Measurements from ENCODE around the gene SLC28A3.

The SLC28A3 gene

DNA sequence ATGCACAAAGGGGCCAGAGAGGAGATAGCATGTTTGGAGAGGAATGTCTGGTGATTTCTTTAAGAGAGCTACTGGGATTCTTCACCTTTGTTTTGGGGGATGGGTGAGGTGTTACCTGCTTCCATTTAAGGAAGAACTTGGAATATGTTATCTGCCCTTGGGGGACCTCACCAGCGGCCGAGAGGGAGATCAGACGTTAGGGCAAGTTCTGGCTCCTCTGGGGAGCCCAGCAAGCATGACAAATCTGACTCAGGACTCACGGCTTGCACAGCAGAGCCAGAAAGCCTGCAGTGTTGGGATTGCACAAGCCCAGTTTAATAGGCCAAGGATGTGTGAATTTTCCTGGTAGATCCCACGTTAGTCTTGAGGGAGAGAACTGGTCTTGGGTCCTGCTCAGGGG, 40.3 kb downstream of the SLC28A3 start:
- Histone ChIP-seq H3K27me3 (ENCODE audit: control insufficient read depth, insufficient read depth, low read length) (no peaks in the 10 kb centered on the region), H3K27ac (ENCODE audit: low read depth, low read length) (no peak overlapping the region), H3K9ac (ENCODE audit: low read length) (no peak overlapping the region), H3K9me3 (ENCODE audit: control insufficient read depth, insufficient read depth, low read depth, low read length) (no peaks in the 10 kb centered on the region), H3K4me1 (ENCODE audit: control insufficient read depth, insufficient read depth, low read length) (peaks cover 20% of the 10 kb centered on the region; the same call in 1 of the 2 replicates), H3K4me3 (ENCODE audit: low read depth, low read length) (no peak overlapping the region), H3K36me3 (ENCODE audit: control insufficient read depth, insufficient read depth, low read length) (no peaks in the 10 kb centered on the region)

DNA sequence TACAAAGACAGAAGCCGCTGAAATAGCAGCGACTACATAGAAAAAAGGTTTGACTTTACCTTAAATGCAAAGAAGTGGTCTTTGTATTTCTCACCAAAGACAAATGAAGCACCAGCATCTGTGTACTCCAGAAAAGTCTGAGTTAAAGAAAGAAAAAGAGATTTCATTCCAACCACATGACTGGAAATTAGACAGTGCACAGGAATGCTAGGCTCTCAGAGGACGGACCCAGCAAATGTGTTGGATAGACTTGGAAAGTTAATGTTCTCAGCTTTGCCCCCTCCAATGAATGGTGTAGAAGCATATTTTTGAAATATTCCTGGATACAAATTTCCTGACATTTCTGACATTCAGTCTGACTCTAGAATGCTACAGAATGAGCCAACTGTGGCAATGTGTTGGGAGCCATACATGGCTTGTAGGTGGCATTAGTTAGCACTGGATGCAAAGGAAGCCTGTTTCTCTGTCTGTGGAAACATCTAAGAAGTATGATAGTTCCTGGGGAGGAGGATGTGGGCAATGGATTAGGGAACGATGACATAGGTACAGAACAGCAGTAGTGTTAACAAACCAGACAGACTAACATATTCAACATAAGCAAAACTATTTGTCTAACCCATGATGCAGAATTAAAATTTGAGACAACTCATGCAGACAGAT, 43.3 kb downstream of the SLC28A3 start:
- H3K4me1 ChIP-seq (ENCODE audit: control insufficient read depth, insufficient read depth, low read length), result peaks cover 20% of the 10 kb centered on the region; the same call in 1 of the 2 replicates
- H3K4me3 ChIP-seq (ENCODE audit: low read depth, low read length), result no peak overlapping the region
- H3K36me3 ChIP-seq (ENCODE audit: control insufficient read depth, insufficient read depth, low read length), result no peaks in the 10 kb centered on the region
- no peaks in the 10 kb centered on the region for H3K9me3 ChIP-seq (ENCODE audit: control insufficient read depth, insufficient read depth, low read depth, low read length)
- H3K9ac ChIP-seq (ENCODE audit: low read length), result no peak overlapping the region
- H3K27ac ChIP-seq (ENCODE audit: low read depth, low read length), result no peak overlapping the region
- no peaks in the 10 kb centered on the region for H3K27me3 ChIP-seq (ENCODE audit: control insufficient read depth, insufficient read depth, low read length)

DNA sequence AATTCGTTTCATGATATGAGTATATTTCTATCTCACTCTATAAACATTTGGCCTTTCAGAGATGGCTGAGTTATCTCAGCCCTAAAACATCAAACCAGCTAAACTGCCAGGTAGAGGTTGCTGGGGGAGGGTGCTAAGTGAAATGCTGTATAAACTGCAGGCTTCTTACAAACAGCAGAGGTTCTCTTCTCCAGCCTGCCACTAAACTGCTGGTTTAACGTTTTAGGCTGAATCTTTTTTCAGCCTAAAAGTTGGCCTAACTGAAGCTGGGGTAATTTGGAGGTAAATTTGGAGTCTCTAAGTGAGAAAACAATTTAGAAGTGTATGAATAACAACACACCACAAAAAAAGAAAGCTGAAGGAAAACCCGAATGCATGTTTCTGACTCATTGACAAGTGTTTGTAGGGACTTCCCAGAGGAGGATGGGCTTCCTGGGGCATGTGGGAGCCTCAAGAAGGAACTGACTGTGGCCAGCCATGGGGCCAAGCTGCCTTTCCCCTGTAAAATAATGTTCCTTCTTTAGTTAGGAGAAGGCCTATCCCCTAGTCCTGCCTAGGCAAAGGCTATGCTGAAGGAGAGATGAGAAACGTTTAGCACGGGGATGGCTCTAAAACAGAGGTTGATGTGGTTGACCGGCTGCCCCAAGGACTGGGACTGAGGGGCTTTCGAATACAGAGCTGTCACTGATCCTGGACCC, 44.3 kb downstream of the SLC28A3 start:
- H3K4me3 ChIP-seq (ENCODE audit: low read depth, low read length), result no peak overlapping the region
- H3K9me3 ChIP-seq (ENCODE audit: control insufficient read depth, insufficient read depth, low read depth, low read length), result no peaks in the 10 kb centered on the region
- H3K27me3 ChIP-seq (ENCODE audit: control insufficient read depth, insufficient read depth, low read length), result no peaks in the 10 kb centered on the region
- H3K4me1 ChIP-seq (ENCODE audit: control insufficient read depth, insufficient read depth, low read length), result peaks cover 20% of the 10 kb centered on the region; the same call in 1 of the 2 replicates
- H3K27ac ChIP-seq (ENCODE audit: low read depth, low read length), result no peak overlapping the region
- no peaks in the 10 kb centered on the region for H3K36me3 ChIP-seq (ENCODE audit: control insufficient read depth, insufficient read depth, low read length)
- H3K9ac ChIP-seq (ENCODE audit: low read length), result no peak overlapping the region

DNA sequence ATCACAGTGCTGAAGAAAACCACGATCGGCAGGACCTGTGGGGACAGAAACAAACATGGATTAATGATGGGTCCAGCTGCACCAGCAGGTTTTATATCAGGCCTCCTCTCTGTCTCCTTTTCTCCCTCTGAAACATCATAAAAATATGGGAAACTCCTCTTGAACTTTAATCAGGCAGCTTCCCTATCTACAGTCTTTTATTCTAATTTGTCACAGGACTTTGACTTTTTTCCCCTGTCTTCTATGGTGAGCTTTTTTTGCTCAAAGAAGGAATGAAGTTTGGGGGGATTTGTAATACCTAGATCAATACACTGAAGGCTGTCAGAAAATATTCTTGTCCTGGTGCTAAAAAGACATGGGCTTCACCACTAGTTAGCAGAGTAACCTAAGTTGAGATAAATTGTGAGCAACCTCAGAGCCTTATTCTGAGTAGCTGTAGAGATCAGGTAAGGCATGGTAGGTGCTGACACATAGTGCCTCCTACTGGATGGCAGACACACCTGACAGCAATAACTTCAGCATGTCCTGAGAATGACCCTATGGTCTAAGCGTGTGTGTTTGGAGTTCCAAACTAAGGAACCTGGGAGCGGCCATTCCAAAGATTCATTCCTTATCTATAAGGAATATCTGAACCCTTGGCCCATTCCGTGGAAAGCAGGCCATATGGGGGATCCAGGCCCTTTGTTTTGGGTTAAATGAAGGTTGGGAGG, 46.2 kb downstream of the SLC28A3 start:
- peaks cover 13% of the 10 kb centered on the region; the same call in 1 of the 2 replicates for H3K4me1 ChIP-seq (ENCODE audit: control insufficient read depth, insufficient read depth, low read length)
- no peak overlapping the region for H3K4me3 ChIP-seq (ENCODE audit: low read depth, low read length)
- H3K27me3 ChIP-seq (ENCODE audit: control insufficient read depth, insufficient read depth, low read length), result no peaks in the 10 kb centered on the region
- no peak overlapping the region for H3K9ac ChIP-seq (ENCODE audit: low read length)
- no peak overlapping the region for H3K27ac ChIP-seq (ENCODE audit: low read depth, low read length)
- no peaks in the 10 kb centered on the region for H3K36me3 ChIP-seq (ENCODE audit: control insufficient read depth, insufficient read depth, low read length)
- H3K9me3 ChIP-seq (ENCODE audit: control insufficient read depth, insufficient read depth, low read depth, low read length), result no peaks in the 10 kb centered on the region

DNA sequence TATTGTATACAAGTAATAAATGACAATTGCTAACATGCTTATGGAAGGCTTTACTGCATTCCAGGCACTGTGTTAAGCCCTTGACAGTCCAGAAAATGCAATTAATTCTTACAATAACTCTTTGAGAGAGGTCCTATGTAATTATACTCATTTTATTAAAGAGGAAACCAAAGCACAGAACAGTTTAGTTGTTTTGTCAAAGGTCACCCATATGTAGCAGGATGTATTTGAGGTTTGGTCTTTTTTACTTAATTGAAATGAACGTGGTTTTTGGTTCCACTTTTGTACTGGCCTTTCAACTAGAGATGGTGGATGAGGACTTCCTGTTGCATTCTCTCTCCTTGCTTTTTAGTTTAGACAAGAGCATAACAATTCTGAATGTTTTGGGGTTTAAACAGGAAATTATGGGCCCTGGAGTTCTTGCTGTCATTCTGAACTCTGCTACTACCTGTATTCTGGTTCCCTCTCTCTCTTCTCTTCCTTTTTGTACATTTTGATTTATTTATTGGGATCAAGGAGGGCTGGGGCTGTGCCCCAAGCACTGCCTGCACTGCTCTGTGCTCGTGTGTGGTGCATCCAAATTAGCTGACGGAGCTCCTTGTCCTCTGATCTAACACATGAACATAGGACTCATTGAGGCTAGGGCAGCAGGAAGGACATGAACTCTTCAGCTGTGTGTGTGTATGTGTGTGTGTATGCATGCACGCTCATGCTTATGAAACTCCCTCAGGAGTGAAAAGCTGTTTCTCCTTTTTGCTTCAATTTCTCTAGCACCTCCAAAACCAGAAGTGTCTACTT, 47.4 kb downstream of the SLC28A3 start:
- Histone ChIP-seq H3K4me3 (ENCODE audit: low read depth, low read length) (no peak overlapping the region), H3K27me3 (ENCODE audit: control insufficient read depth, insufficient read depth, low read length) (no peaks in the 10 kb centered on the region), H3K9me3 (ENCODE audit: control insufficient read depth, insufficient read depth, low read depth, low read length) (no peaks in the 10 kb centered on the region), H3K9ac (ENCODE audit: low read length) (no peak overlapping the region), H3K36me3 (ENCODE audit: control insufficient read depth, insufficient read depth, low read length) (no peaks in the 10 kb centered on the region), H3K27ac (ENCODE audit: low read depth, low read length) (no peak overlapping the region), H3K4me1 (ENCODE audit: control insufficient read depth, insufficient read depth, low read length) (peaks cover 13% of the 10 kb centered on the region; the same call in 1 of the 2 replicates)

DNA sequence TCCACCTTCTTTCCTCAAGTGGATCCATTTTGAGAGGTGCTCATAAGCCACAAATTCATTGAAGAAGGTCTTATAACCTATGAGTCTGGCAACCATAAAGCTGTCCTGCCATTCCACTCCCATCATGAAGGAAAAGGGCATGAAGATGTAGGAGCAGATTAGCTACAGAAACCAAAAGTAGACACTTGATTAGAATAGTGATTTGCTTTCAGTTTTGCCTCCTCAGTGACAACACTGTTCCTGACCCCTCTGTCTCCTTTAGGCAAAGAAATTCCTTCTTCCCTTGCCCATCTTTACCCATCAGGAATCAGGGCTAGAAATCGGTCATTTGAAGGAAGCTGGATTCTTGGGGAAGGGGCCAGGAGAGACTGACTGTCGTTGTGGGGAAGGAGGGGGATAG, 55.2 kb downstream of the SLC28A3 start:
- Histone ChIP-seq H3K4me3 (ENCODE audit: low read depth, low read length) (no peak overlapping the region), H3K4me1 (ENCODE audit: control insufficient read depth, insufficient read depth, low read length) (no peaks in the 10 kb centered on the region), H3K27ac (ENCODE audit: low read depth, low read length) (no peak overlapping the region), H3K36me3 (ENCODE audit: control insufficient read depth, insufficient read depth, low read length) (no peaks in the 10 kb centered on the region), H3K9ac (ENCODE audit: low read length) (no peak overlapping the region), H3K27me3 (ENCODE audit: control insufficient read depth, insufficient read depth, low read length) (no peaks in the 10 kb centered on the region), H3K9me3 (ENCODE audit: control insufficient read depth, insufficient read depth, low read depth, low read length) (no peaks in the 10 kb centered on the region)

DNA sequence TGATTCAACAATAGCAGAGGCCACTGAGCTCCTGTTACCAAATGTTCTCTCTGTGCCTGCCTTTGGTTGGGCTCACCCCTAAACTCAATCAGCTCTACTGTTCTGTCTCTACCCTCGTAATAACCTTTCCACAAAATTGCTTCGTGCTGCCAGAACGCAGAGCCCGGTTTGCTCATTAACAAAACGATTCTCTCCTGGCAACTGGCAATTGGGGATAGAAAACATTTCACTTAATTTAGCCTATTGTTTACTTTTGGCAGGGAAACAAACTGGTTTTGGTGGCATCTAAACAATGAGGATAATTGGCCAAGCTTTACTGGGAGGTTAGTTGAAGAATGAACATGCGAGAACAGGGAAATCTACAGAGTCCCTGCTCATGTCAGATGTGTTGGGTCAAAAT, 56.6 kb downstream of the SLC28A3 start:
- H3K27me3 ChIP-seq (ENCODE audit: control insufficient read depth, insufficient read depth, low read length), result no peaks in the 10 kb centered on the region
- no peak overlapping the region for H3K27ac ChIP-seq (ENCODE audit: low read depth, low read length)

DNA sequence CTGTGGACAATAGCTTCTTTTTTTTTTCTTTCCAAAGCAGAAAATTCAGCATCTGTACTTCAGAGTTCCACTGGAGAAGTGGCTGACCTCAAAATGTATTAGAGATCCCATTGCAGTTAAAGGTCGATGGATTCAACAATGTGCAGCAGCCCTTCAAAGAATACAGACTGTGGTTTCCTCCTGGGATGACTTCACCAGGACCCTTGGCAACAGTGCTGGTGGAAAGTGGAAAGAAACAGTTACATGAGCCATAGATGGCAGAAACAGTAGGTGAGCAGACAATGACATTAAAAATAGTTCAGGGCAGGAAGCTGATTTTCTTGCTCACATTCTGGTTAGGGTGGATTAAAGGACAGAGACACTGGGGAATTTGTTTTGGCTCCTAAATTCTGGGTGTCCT, 62.4 kb downstream of the SLC28A3 start:
- no peaks in the 10 kb centered on the region for H3K36me3 ChIP-seq (ENCODE audit: control insufficient read depth, insufficient read depth, low read length)
- H3K27ac ChIP-seq (ENCODE audit: low read depth, low read length), result no peak overlapping the region

More for the DNA sequence above, 56.6 kb downstream of the SLC28A3 start:
- no peaks in the 10 kb centered on the region for H3K36me3 ChIP-seq (ENCODE audit: control insufficient read depth, insufficient read depth, low read length)
- H3K4me3 ChIP-seq (ENCODE audit: low read depth, low read length), result no peak overlapping the region
- H3K9ac ChIP-seq (ENCODE audit: low read length), result no peak overlapping the region
- H3K9me3 ChIP-seq (ENCODE audit: control insufficient read depth, insufficient read depth, low read depth, low read length), result no peaks in the 10 kb centered on the region
- no peaks in the 10 kb centered on the region for H3K4me1 ChIP-seq (ENCODE audit: control insufficient read depth, insufficient read depth, low read length)

DNA sequence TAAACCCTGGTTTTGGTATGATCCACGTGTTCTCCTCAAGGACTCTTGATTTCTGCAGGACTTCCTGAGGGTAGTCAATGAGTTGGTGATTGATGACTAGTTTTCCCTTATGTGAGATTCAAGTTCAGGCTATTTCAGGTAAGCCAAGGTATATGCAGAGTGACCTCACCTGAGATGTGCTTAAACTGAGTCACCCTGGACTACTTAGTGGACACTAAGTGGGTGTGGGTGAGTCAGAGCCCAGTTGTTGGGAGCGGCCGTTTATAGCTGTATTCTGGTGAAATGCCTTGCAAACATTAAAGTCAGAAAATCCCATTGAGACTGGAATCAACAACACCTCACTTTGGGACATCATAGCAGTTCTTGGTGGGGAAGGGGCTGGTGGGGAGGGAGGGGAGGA, 62.9 kb downstream of the SLC28A3 start:
- no peak overlapping the region for H3K9ac ChIP-seq (ENCODE audit: low read length)
- H3K36me3 ChIP-seq (ENCODE audit: control insufficient read depth, insufficient read depth, low read length), result no peaks in the 10 kb centered on the region
- no peaks in the 10 kb centered on the region for H3K9me3 ChIP-seq (ENCODE audit: control insufficient read depth, insufficient read depth, low read depth, low read length)
- peaks cover 21% of the 10 kb centered on the region for H3K27me3 ChIP-seq (ENCODE audit: control insufficient read depth, insufficient read depth, low read length)
- no peak overlapping the region for H3K27ac ChIP-seq (ENCODE audit: low read depth, low read length)
- H3K4me1 ChIP-seq (ENCODE audit: control insufficient read depth, insufficient read depth, low read length), result peaks cover 10% of the 10 kb centered on the region
- no peak overlapping the region for H3K4me3 ChIP-seq (ENCODE audit: low read depth, low read length)

More for the DNA sequence above, 62.4 kb downstream of the SLC28A3 start:
- peaks cover 10% of the 10 kb centered on the region for H3K4me1 ChIP-seq (ENCODE audit: control insufficient read depth, insufficient read depth, low read length)
- no peak overlapping the region for H3K4me3 ChIP-seq (ENCODE audit: low read depth, low read length)
- no peaks in the 10 kb centered on the region for H3K9me3 ChIP-seq (ENCODE audit: control insufficient read depth, insufficient read depth, low read depth, low read length)
- peaks cover 18% of the 10 kb centered on the region for H3K27me3 ChIP-seq (ENCODE audit: control insufficient read depth, insufficient read depth, low read length)
- no peak overlapping the region for H3K9ac ChIP-seq (ENCODE audit: low read length)

DNA sequence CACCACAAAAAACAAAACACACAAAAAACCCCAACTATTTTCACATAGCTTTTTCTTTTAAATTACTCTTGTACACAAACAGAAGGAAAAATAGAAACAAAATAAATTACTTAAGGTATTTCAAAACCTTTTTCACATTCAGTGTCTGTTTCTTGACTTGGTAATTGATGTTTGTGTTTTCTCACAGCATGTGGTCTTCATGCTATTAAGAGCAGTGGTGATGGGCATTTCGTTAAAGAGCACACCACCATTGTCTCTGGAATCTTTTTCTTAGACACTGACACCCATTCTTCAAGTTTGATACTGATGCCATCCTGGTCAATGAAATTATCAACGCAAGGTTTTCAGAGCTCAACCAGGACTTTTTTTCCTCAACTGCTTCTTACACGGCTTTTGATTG, 63.8 kb downstream of the SLC28A3 start:
- H3K36me3 ChIP-seq (ENCODE audit: control insufficient read depth, insufficient read depth, low read length), result no peaks in the 10 kb centered on the region
- no peaks in the 10 kb centered on the region for H3K9me3 ChIP-seq (ENCODE audit: control insufficient read depth, insufficient read depth, low read depth, low read length)
- no peak overlapping the region for H3K27ac ChIP-seq (ENCODE audit: low read depth, low read length)
- H3K4me1 ChIP-seq (ENCODE audit: control insufficient read depth, insufficient read depth, low read length), result peaks cover 10% of the 10 kb centered on the region
- H3K4me3 ChIP-seq (ENCODE audit: low read depth, low read length), result no peak overlapping the region
- H3K9ac ChIP-seq (ENCODE audit: low read length), result no peak overlapping the region
- peaks cover 28% of the 10 kb centered on the region for H3K27me3 ChIP-seq (ENCODE audit: control insufficient read depth, insufficient read depth, low read length)
